GM19351 (cell line): ENCODE measurements around the gene PTPN1.
"Not testable (repeated sequence)": the region's sequence is repeated elsewhere in the genome, so short reads cannot be mapped to it uniquely, and the experiment has no call there.

ENCODE experiments used
- ATAC-seq: cut with Tn5 transposase; IDR thresholded peaks from one replicate; pipeline ENCODE4 v1.9.1; 2021; ENCODE audit warnings: mild to moderate bottlenecking, moderate library complexity; ENCODE audit not compliant: unreplicated experiment

Gene PTPN1

GRCh38 chr20:50527068-50527605 is 17.0 kb downstream of the PTPN1 start:
- ATAC-seq: no peak

GRCh38 chr20:50528129-50528528 is 17.9 kb downstream of the PTPN1 start:
- ATAC-seq: no peak

GRCh38 chr20:50528804-50529351 is 18.7 kb downstream of the PTPN1 start:
- peak; percentile 65 for ATAC-seq

- ATAC-seq: no peak
Observed at GRCh38 chr20:50532221-50532620, 22.0 kb downstream of the PTPN1 start.

- ATAC-seq: no peak
Observed at GRCh38 chr20:50533061-50533460, 22.9 kb downstream of the PTPN1 start.

- no peak for ATAC-seq
Observed at GRCh38 chr20:50533464-50533863, 23.3 kb downstream of the PTPN1 start.

GRCh38 chr20:50534567-50534966 is 24.4 kb downstream of the PTPN1 start:
- ATAC-seq: no peak

GRCh38 chr20:50535162-50535561 is 25.0 kb downstream of the PTPN1 start:
- ATAC-seq: no peak

- ATAC-seq: no peak
Observed at GRCh38 chr20:50536333-50536732, 26.1 kb downstream of the PTPN1 start.

- ATAC-seq: no peak
Observed at GRCh38 chr20:50537546-50538201, 27.5 kb downstream of the PTPN1 start.

- no peak for ATAC-seq
Observed at GRCh38 chr20:50538276-50538675, 28.1 kb downstream of the PTPN1 start.

GRCh38 chr20:50539798-50540197 is 29.6 kb downstream of the PTPN1 start:
- ATAC-seq: not testable (repeated sequence)

GRCh38 chr20:50540620-50541605 is 30.7 kb downstream of the PTPN1 start:
- ATAC-seq: peak; percentile 8

GRCh38 chr20:50541606-50542041 is 31.4 kb downstream of the PTPN1 start:
- ATAC-seq: peak; percentile 41

GRCh38 chr20:50543326-50543725 is 33.1 kb downstream of the PTPN1 start:
- ATAC-seq: no peak

- no peak for ATAC-seq
Observed at GRCh38 chr20:50545126-50545525, 34.9 kb downstream of the PTPN1 start.

GRCh38 chr20:50546729-50547314 is 36.6 kb downstream of the PTPN1 start:
- no peak for ATAC-seq

GRCh38 chr20:50547964-50548363 is 37.8 kb downstream of the PTPN1 start:
- ATAC-seq: no peak

- no peak for ATAC-seq
Observed at GRCh38 chr20:50548396-50548795, 38.2 kb downstream of the PTPN1 start.

- ATAC-seq: no peak
Observed at GRCh38 chr20:50550531-50550930, 40.3 kb downstream of the PTPN1 start.

- no peak for ATAC-seq
Observed at GRCh38 chr20:50551288-50551687, 41.1 kb downstream of the PTPN1 start.
